ENCODE data around the gene PCDHB14.
"Not testable (repeated sequence)": the region's sequence is repeated elsewhere in the genome, so short reads cannot be mapped to it uniquely, and the experiment has no call there.

The PCDHB14 gene

DNA sequence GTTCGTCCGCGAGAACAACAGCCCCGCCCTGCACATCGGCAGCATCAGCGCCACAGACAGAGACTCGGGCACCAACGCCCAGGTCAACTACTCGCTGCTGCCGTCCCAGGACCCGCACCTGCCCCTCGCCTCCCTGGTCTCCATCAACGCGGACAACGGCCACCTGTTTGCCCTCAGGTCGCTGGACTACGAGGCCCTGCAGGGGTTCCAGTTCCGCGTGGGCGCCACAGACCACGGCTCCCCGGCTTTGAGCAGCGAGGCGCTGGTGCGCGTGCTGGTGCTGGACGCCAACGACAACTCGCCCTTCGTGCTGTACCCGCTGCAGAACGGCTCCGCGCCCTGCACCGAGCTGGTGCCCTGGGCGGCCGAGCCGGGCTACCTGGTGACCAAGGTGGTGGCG, 12.9 kb upstream of the PCDHB14 start:
- DNase-seq (ENCODE audit: low read depth) = not testable (repeated sequence)

GRCh38 chr5:141210849-141211248, 12.3 kb upstream of the PCDHB14 start:
- not testable (repeated sequence) for DNase-seq (ENCODE audit: low read depth)

GRCh38 chr5:141213656-141214339, 9.3 kb upstream of the PCDHB14 start, which contains the start of gene PCDHB13:
Gene PCDHB13 (plus strand): TSS chr5:141213919. CDS start chr5:141214124, 205 bp downstream.
- DNase-seq (ENCODE audit: low read depth) = peak; percentile 54

DNA sequence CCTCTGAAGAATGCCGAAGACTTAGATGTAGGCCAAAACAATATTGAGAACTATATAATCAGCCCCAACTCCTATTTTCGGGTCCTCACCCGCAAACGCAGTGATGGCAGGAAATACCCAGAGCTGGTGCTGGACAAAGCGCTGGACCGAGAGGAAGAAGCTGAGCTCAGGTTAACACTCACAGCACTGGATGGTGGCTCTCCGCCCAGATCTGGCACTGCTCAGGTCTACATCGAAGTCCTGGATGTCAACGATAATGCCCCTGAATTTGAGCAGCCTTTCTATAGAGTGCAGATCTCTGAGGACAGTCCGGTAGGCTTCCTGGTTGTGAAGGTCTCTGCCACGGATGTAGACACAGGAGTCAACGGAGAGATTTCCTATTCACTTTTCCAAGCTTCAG, 8.6 kb upstream of the PCDHB14 start:
- DNase-seq (ENCODE audit: low read depth) = not testable (repeated sequence)

DNA sequence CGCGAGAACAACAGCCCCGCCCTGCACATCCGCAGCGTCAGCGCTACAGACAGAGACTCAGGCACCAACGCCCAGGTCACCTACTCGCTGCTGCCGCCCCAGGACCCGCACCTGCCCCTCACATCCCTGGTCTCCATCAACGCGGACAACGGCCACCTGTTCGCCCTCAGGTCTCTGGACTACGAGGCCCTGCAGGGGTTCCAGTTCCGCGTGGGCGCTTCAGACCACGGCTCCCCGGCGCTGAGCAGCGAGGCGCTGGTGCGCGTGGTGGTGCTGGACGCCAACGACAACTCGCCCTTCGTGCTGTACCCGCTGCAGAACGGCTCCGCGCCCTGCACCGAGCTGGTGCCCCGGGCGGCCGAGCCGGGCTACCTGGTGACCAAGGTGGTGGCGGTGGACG, 7.6 kb upstream of the PCDHB14 start:
- not testable (repeated sequence) for DNase-seq (ENCODE audit: low read depth)

DNA sequence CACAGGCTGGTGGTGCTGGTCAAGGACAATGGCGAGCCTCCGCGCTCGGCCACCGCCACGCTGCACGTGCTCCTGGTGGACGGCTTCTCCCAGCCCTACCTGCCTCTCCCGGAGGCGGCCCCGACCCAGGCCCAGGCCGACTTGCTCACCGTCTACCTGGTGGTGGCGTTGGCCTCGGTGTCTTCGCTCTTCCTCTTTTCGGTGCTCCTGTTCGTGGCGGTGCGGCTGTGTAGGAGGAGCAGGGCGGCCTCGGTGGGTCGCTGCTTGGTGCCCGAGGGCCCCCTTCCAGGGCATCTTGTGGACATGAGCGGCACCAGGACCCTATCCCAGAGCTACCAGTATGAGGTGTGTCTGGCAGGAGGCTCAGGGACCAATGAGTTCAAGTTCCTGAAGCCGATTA, 7.1 kb upstream of the PCDHB14 start:
- DNase-seq (ENCODE audit: low read depth) = not testable (repeated sequence)

DNA sequence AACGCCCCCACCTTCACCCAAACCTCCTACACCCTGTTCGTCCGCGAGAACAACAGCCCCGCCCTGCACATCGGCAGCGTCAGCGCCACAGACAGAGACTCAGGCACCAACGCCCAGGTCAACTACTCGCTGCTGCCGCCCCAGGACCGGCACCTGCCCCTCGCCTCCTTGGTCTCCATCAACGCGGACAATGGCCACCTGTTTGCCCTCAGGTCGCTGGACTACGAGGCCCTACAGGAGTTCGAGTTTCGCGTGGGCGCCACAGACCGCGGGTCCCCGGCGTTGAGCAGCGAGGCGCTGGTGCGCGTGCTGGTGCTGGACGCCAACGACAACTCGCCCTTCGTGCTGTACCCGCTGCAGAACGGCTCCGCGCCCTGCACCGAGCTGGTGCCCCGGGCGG, 1.7 kb downstream of the PCDHB14 start:
- DNase-seq (ENCODE audit: low read depth) = not testable (repeated sequence)

DNA sequence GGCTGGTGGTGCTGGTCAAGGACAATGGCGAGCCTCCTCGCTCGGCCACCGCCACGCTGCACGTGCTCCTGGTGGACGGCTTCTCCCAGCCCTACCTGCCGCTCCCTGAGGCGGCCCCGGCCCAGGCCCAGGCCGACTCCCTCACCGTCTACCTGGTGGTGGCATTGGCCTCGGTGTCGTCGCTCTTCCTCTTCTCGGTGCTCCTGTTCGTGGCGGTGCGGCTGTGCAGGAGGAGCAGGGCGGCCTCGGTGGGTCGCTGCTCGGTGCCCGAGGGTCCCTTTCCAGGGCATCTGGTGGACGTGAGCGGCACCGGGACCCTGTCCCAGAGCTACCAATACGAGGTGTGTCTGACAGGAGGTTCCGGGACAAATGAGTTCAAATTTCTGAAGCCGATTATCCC, 2.3 kb downstream of the PCDHB14 start:
- not testable (repeated sequence) for DNase-seq (ENCODE audit: low read depth)

DNA sequence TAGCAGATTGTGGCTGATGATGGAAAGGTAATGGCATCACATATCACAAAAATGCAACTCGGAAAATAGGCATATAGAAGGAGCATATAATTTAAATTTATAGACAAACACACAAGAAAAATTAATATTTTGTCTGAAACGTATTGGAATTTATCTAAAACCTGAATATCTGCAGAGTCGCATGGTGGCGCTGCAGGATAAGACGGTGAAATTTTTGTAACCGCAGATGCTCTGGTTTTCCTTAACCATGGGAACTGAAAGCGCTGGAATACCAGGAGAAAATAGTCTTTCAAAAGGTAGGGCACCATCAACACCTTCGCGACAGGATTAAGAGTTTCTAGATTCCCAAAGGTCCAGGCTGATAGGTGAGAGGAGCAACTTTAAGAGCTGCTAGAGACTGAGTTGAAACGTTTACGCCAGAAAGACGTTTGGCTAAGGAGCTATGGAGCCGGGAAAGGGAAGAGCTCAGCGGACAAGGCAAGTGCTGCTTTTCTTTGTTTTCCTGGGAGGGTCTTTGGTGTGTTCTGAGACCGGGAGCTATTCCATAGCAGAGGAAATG, 11.0 kb downstream of the PCDHB14 start:
- peak; percentile 15 for DNase-seq (ENCODE audit: low read depth)

- not testable (repeated sequence) for DNase-seq (ENCODE audit: low read depth)
Observed at GRCh38 chr5:141235922-141236321, 12.8 kb downstream of the PCDHB14 start.

- DNase-seq (ENCODE audit: low read depth) = no peak
Observed at GRCh38 chr5:141236516-141237313, 13.6 kb downstream of the PCDHB14 start.

- no peak for DNase-seq (ENCODE audit: low read depth)
Observed at GRCh38 chr5:141241496-141241895, 18.4 kb downstream of the PCDHB14 start.

- DNase-seq (ENCODE audit: low read depth) = peak; percentile 29
Observed at GRCh38 chr5:141245250-141245717, 22.1 kb downstream of the PCDHB14 start, which contains the start of gene PCDHB15. Gene PCDHB15 (plus strand): TSS chr5:141245395. CDS start chr5:141245579, 184 bp downstream.

GRCh38 chr5:141246971-141247370, 23.8 kb downstream of the PCDHB14 start:
- DNase-seq (ENCODE audit: low read depth) = not testable (repeated sequence)

GRCh38 chr5:141247434-141247833, 24.3 kb downstream of the PCDHB14 start:
- not testable (repeated sequence) for DNase-seq (ENCODE audit: low read depth)

- DNase-seq (ENCODE audit: low read depth) = no peak
Observed at GRCh38 chr5:141250576-141250975, 27.4 kb downstream of the PCDHB14 start.

- DNase-seq (ENCODE audit: low read depth) = no peak
Observed at GRCh38 chr5:141258464-141258863, 35.3 kb downstream of the PCDHB14 start.

DNA sequence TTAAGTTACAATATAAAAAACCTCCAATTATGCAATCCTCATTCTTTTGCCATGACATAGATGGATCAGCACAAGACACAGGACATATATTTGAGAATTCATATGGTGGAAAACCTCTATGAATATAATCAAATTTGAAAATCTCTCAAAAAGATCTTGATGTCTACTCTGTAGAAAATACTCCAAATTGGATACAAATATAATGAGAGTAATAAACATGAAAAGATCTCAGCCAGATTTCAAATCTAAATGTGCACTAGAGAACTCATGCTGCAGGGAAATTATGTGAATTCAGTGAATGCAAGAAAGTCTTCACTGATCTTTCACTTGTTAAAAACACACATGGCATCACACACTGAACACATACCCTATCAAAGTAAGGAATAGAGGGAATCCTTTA, 35.8 kb downstream of the PCDHB14 start:
- DNase-seq (ENCODE audit: low read depth) = no peak

- peak; percentile 31 for DNase-seq (ENCODE audit: low read depth)
Observed at GRCh38 chr5:141260458-141261237, 37.5 kb downstream of the PCDHB14 start.

DNA sequence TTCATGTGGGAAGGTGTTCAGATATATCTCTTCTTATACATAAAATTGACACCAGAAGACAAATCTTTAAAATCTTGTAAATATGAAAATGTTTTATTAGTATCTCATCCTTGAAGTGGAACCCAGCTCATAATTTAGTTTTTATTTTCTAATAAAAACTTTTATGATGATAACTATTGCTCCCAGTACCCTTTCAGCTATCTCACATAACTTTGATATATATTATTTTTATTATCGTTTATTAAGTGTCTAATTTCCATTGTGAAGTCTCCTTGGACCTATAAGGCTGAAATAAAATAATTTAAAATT, 38.0 kb downstream of the PCDHB14 start:
- DNase-seq (ENCODE audit: low read depth) = no peak

GRCh38 chr5:141269195-141269594, 46.1 kb downstream of the PCDHB14 start:
- no peak for DNase-seq (ENCODE audit: low read depth)

DNA sequence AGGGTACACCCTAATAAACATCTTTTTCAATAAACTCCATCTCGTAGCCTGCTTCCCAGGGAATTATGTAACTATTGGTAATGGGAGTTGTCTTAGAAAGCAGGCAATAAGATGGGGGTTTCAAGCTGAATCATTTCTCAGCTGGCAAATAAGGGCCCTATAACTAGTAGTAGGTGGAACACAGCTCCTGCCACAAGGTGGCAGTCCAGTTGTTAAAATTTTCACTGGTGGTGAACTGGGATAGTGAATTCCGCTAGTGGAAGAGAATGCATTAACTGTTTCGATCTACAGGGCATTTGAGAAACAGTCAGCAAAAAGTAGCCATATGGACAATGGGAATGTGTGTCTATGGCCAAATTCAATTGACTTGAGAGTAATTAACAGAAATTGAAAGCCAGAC, 49.8 kb downstream of the PCDHB14 start:
- DNase-seq (ENCODE audit: low read depth) = peak; percentile 3
